Measurements from ENCODE around the gene GUK1.

Gene GUK1

GRCh38 chr1:228141226-228142044, 1.4 kb downstream of the GUK1 start:
- H2BK15ac ChIP-seq (ENCODE audit: low read length) = no peak overlapping the region
- peak overlapping the region; percentile 96 to 100 for H3K4me3 ChIP-seq (ENCODE audit: low read length in 2 of 2)
- peak overlapping the region; percentile 97 for H3K4me2 ChIP-seq (ENCODE audit: insufficient read depth, low read length, poor library complexity, severe bottlenecking)
- peaks cover 0 to 28% of the 10 kb centered on the region in 2 donors for H3K36me3 ChIP-seq (replicated peaks in 1 of 2; ENCODE audit: control insufficient read depth in 2 of 2, insufficient read depth in 2 of 2, low read length in 2 of 2)
- H3K9ac ChIP-seq (ENCODE audit: low read depth, low read length, poor library complexity) = peak overlapping the region; percentile 51
- no peaks in the 10 kb centered on the region for H3K9me3 ChIP-seq (replicated peaks in 1 of 2; ENCODE audit: control insufficient read depth in 2 of 2, insufficient read depth in 1 of 2, low read depth in 1 of 2, low read length in 2 of 2)
- no peak overlapping the region for H3K4ac ChIP-seq (ENCODE audit: low read length)
- H2BK5ac ChIP-seq (ENCODE audit: low read length) = no peak overlapping the region
- no peak overlapping the region for H2BK12ac ChIP-seq (ENCODE audit: low read length)
- H4K8ac ChIP-seq (ENCODE audit: low read depth, low read length) = no peak overlapping the region
- H3K79me1 ChIP-seq (ENCODE audit: low read depth, low read length) = peaks cover 30% of the 10 kb centered on the region
- H3K23ac ChIP-seq (ENCODE audit: low read depth, low read length, poor library complexity) = peak overlapping the region; percentile 95
- H3K14ac ChIP-seq (ENCODE audit: low read length) = no peak overlapping the region
- H2AFZ ChIP-seq (ENCODE audit: low read length) = no peak overlapping the region
- DNase-seq (ENCODE audit: low spot score) = no peak
- H4K91ac ChIP-seq (ENCODE audit: low read depth, low read length, poor library complexity) = no peak overlapping the region
- peaks cover 6 to 10% of the 10 kb centered on the region in 2 donors for H3K4me1 ChIP-seq (ENCODE audit: control insufficient read depth in 2 of 2, insufficient read depth in 1 of 2, low read depth in 1 of 2, low read length in 2 of 2)
- no peak overlapping the region for H2AK5ac ChIP-seq (ENCODE audit: low read depth, low read length)
- no peak overlapping the region for H3K27ac ChIP-seq (replicated peaks; ENCODE audit: low read length)
- peaks cover 0 to 9% (median 7%) of the 10 kb centered on the region in 3 experiments for H3K27me3 ChIP-seq (ENCODE audit: control insufficient read depth in 3 of 3, insufficient read depth in 3 of 3, low read depth in 1 of 3, low read length in 3 of 3)
- no CpG with 5 or more reads among the region's 27 CpGs for WGBS, 2 donors (ENCODE audit: extremely low coverage in 2 of 2, insufficient read length in 2 of 2, insufficient replicate concordance in 1 of 2)
- no peak overlapping the region for H2BK120ac ChIP-seq (ENCODE audit: low read depth, low read length)
- H3K18ac ChIP-seq (ENCODE audit: low read length) = no peak overlapping the region

- Histone ChIP-seq H2BK5ac (ENCODE audit: low read length) (no peak overlapping the region), H3K79me1 (ENCODE audit: low read depth, low read length) (peaks cover 32% of the 10 kb centered on the region), H3K4me2 (ENCODE audit: insufficient read depth, low read length, poor library complexity, severe bottlenecking) (no peak overlapping the region), H4K8ac (ENCODE audit: low read depth, low read length) (no peak overlapping the region), H2AK5ac (ENCODE audit: low read depth, low read length) (no peak overlapping the region), H2BK12ac (ENCODE audit: low read length) (no peak overlapping the region), H3K18ac (ENCODE audit: low read length) (no peak overlapping the region), H3K36me3 (replicated peaks in 1 of 2; ENCODE audit: control insufficient read depth in 2 of 2, insufficient read depth in 2 of 2, low read length in 2 of 2) (peaks cover 0 to 36% of the 10 kb centered on the region in 2 donors), H3K4ac (ENCODE audit: low read length) (no peak overlapping the region), H4K91ac (ENCODE audit: low read depth, low read length, poor library complexity) (no peak overlapping the region), H2AFZ (ENCODE audit: low read length) (no peak overlapping the region), H3K4me1 (ENCODE audit: control insufficient read depth in 2 of 2, insufficient read depth in 1 of 2, low read depth in 1 of 2, low read length in 2 of 2) (peaks cover 6 to 10% of the 10 kb centered on the region in 2 donors), H2BK120ac (ENCODE audit: low read depth, low read length) (no peak overlapping the region), H3K14ac (ENCODE audit: low read length) (no peak overlapping the region), H2BK15ac (ENCODE audit: low read length) (no peak overlapping the region), H3K9me3 (replicated peaks in 1 of 2; ENCODE audit: control insufficient read depth in 2 of 2, insufficient read depth in 1 of 2, low read depth in 1 of 2, low read length in 2 of 2) (no peaks in the 10 kb centered on the region), H3K9ac (ENCODE audit: low read depth, low read length, poor library complexity) (no peak overlapping the region), H3K27ac (replicated peaks; ENCODE audit: low read length) (no peak overlapping the region), H3K23ac (ENCODE audit: low read depth, low read length, poor library complexity) (no peak overlapping the region), H3K27me3 (ENCODE audit: control insufficient read depth in 3 of 3, insufficient read depth in 3 of 3, low read depth in 1 of 3, low read length in 3 of 3) (peaks cover 0 to 2% (median under 1%) of the 10 kb centered on the region in 3 experiments), H3K4me3 (ENCODE audit: low read length in 2 of 2) (peak overlapping the region in 1 of 2 donors; percentile 96)
- no peak for DNase-seq (ENCODE audit: low spot score)
- WGBS, 2 donors (ENCODE audit: extremely low coverage in 2 of 2, insufficient read length in 2 of 2, insufficient replicate concordance in 1 of 2) = no CpG with 5 or more reads among the region's 16 CpGs
These were observed 2.1 kb downstream of the GUK1 start for GRCh38 chr1:228142155-228142691.

GRCh38 chr1:228142701-228143136, 2.6 kb downstream of the GUK1 start:
- Histone ChIP-seq H3K4ac (ENCODE audit: low read length) (no peak overlapping the region), H3K9me3 (replicated peaks in 1 of 2; ENCODE audit: control insufficient read depth in 2 of 2, insufficient read depth in 1 of 2, low read depth in 1 of 2, low read length in 2 of 2) (no peaks in the 10 kb centered on the region), H3K14ac (ENCODE audit: low read length) (no peak overlapping the region), H2BK5ac (ENCODE audit: low read length) (no peak overlapping the region), H3K9ac (ENCODE audit: low read depth, low read length, poor library complexity) (no peak overlapping the region), H3K4me1 (ENCODE audit: control insufficient read depth in 2 of 2, insufficient read depth in 1 of 2, low read depth in 1 of 2, low read length in 2 of 2) (peaks cover 6 to 10% of the 10 kb centered on the region in 2 donors), H2BK15ac (ENCODE audit: low read length) (no peak overlapping the region), H3K27ac (replicated peaks; ENCODE audit: low read length) (no peak overlapping the region), H2BK12ac (ENCODE audit: low read length) (peak overlapping the region; percentile 22), H3K23ac (ENCODE audit: low read depth, low read length, poor library complexity) (no peak overlapping the region), H2BK120ac (ENCODE audit: low read depth, low read length) (no peak overlapping the region), H2AK5ac (ENCODE audit: low read depth, low read length) (no peak overlapping the region), H3K4me2 (ENCODE audit: insufficient read depth, low read length, poor library complexity, severe bottlenecking) (no peak overlapping the region), H2AFZ (ENCODE audit: low read length) (no peak overlapping the region), H3K4me3 (ENCODE audit: low read length in 2 of 2) (peak overlapping the region; percentile 6 to 19), H3K79me1 (ENCODE audit: low read depth, low read length) (peaks cover 35% of the 10 kb centered on the region), H3K27me3 (ENCODE audit: control insufficient read depth in 3 of 3, insufficient read depth in 3 of 3, low read depth in 1 of 3, low read length in 3 of 3) (peaks cover 0 to under 1% (median 0%) of the 10 kb centered on the region in 3 experiments), H4K8ac (ENCODE audit: low read depth, low read length) (no peak overlapping the region), H3K18ac (ENCODE audit: low read length) (no peak overlapping the region), H4K91ac (ENCODE audit: low read depth, low read length, poor library complexity) (no peak overlapping the region), H3K36me3 (replicated peaks in 1 of 2; ENCODE audit: control insufficient read depth in 2 of 2, insufficient read depth in 2 of 2, low read length in 2 of 2) (peaks cover 0 to 41% of the 10 kb centered on the region in 2 donors)
- WGBS, 2 donors (ENCODE audit: extremely low coverage in 2 of 2, insufficient read length in 2 of 2, insufficient replicate concordance in 1 of 2) = no CpG with 5 or more reads among the region's 11 CpGs
- DNase-seq (ENCODE audit: low spot score) = no peak

GRCh38 chr1:228143480-228144192, 3.6 kb downstream of the GUK1 start:
- Histone ChIP-seq H3K4me3 (ENCODE audit: low read length in 2 of 2) (no peak overlapping the region), H3K9me3 (replicated peaks in 1 of 2; ENCODE audit: control insufficient read depth in 2 of 2, insufficient read depth in 1 of 2, low read depth in 1 of 2, low read length in 2 of 2) (no peaks in the 10 kb centered on the region), H2BK120ac (ENCODE audit: low read depth, low read length) (no peak overlapping the region), H3K4me1 (ENCODE audit: control insufficient read depth in 2 of 2, insufficient read depth in 1 of 2, low read depth in 1 of 2, low read length in 2 of 2) (peaks cover 6 to 10% of the 10 kb centered on the region in 2 donors), H3K79me1 (ENCODE audit: low read depth, low read length) (peaks cover 37% of the 10 kb centered on the region), H2BK5ac (ENCODE audit: low read length) (no peak overlapping the region), H2AFZ (ENCODE audit: low read length) (no peak overlapping the region), H4K91ac (ENCODE audit: low read depth, low read length, poor library complexity) (no peak overlapping the region), H2BK15ac (ENCODE audit: low read length) (no peak overlapping the region), H3K9ac (ENCODE audit: low read depth, low read length, poor library complexity) (peak overlapping the region; percentile 38), H3K18ac (ENCODE audit: low read length) (peak overlapping the region; percentile 38), H3K4ac (ENCODE audit: low read length) (no peak overlapping the region), H3K4me2 (ENCODE audit: insufficient read depth, low read length, poor library complexity, severe bottlenecking) (no peak overlapping the region), H2AK5ac (ENCODE audit: low read depth, low read length) (peak overlapping the region; percentile 9), H3K36me3 (replicated peaks in 1 of 2; ENCODE audit: control insufficient read depth in 2 of 2, insufficient read depth in 2 of 2, low read length in 2 of 2) (peaks cover 0 to 49% of the 10 kb centered on the region in 2 donors), H3K23ac (ENCODE audit: low read depth, low read length, poor library complexity) (peak overlapping the region; percentile 73), H3K27me3 (ENCODE audit: control insufficient read depth in 3 of 3, insufficient read depth in 3 of 3, low read depth in 1 of 3, low read length in 3 of 3) (no peaks in the 10 kb centered on the region), H3K14ac (ENCODE audit: low read length) (no peak overlapping the region), H2BK12ac (ENCODE audit: low read length) (no peak overlapping the region), H3K27ac (replicated peaks; ENCODE audit: low read length) (no peak overlapping the region), H4K8ac (ENCODE audit: low read depth, low read length) (no peak overlapping the region)
- no CpG with 5 or more reads among the region's 12 CpGs for WGBS, 2 donors (ENCODE audit: extremely low coverage in 2 of 2, insufficient read length in 2 of 2, insufficient replicate concordance in 1 of 2)
- no peak for DNase-seq (ENCODE audit: low spot score)
